ENCODE measurements around the gene COL27A1.

GRCh38 chr9:114186605-114187289 is 31.4 kb downstream of the COL27A1 start:
- no peak for TF ChIP-seq CTCF (IDR thresholded peaks at IDR 0.05)
- TF ChIP-seq EZH2phosphoT487 (IDR thresholded peaks at IDR 0.05) = no peak
- no peak for TF ChIP-seq EZH2 (IDR thresholded peaks at IDR 0.05)
